Panc1 (cell line): ENCODE measurements around the gene COQ5. TPM values are rescaled to one million over a fixed set of nuclear protein-coding genes. Genes with fewer than 3 reads are reported as not detected.

Source experiments
- ATAC-seq: fragments of 200-7000 bp; cut with Tn5 transposase; 2 replicates; pipeline ENCODE4 v1.9.1; 2020; ENCODE audit warnings: mild to moderate bottlenecking, moderate library complexity
- Bru-seq: library from RNA; stranded (reverse); fragments of 400-500 nt; gene quantifications from one replicate; lab custom pipeline; 2021; lab: Mats Ljungman, UMichigan
- BruChase-seq, 2 experiments: library from RNA; stranded (reverse); fragments of 400-500 nt; gene quantifications; one replicate each; lab custom pipeline; 2021; lab: Mats Ljungman, UMichigan
- BruUV-seq: library from RNA; stranded (reverse); fragments of 400-500 nt; replicated peaks from 2 replicates; lab custom pipeline; 2021; lab: Mats Ljungman, UMichigan
- CTCF ChIA-PET: fragments of 300-600 bp; sonication (Branson Sonifier 250); formaldehyde crosslinking; loops from one replicate; lab custom pipeline; 2022; ENCODE audit warnings: antibody characterized with exemption; lab: Charles Lee
- POLR2A ChIA-PET: fragments of 300-600 bp; sonication (Branson Sonifier 250); formaldehyde crosslinking; loops from one replicate; lab custom pipeline; 2022; ENCODE audit warnings: antibody characterized with exemption; lab: Charles Lee
- DNase-seq: peaks from one replicate; pipeline ENCODE4 v3.0.0-alpha.2; 2010; ENCODE audit warnings: low read depth, low spot score
- H3K27ac ChIP-seq: 2 replicates; pipeline ENCODE4 v1.5.1; 2011; ENCODE audit warnings: mild to moderate bottlenecking, low read length, inconsistent platforms
- H3K27me3 ChIP-seq: fragments of 200-500 bp; sonication (Bioruptor generic); 2 replicates; pipeline ENCODE4 v1.6.0; 2014; ENCODE audit warnings: low read length, inconsistent platforms; ENCODE audit not compliant: control insufficient read depth, insufficient read depth
- H3K36me3 ChIP-seq: fragments of 200-500 bp; sonication (Bioruptor generic); 2 replicates; pipeline ENCODE4 v1.5.1; 2014; ENCODE audit warnings: inconsistent platforms, mild to moderate bottlenecking, low read length, moderate library complexity; ENCODE audit not compliant: control insufficient read depth, insufficient read depth
- H3K4me1 ChIP-seq: 2 replicates; pipeline ENCODE4 v1.5.1; 2011; ENCODE audit warnings: inconsistent platforms, mild to moderate bottlenecking, low read length, moderate library complexity; ENCODE audit not compliant: control insufficient read depth, insufficient read depth
- H3K4me3 ChIP-seq, 2 experiments: 2 replicates each; pipeline ENCODE4 v1.5.1; 2011 to 2012; ENCODE audit warnings: low read depth in 2 of 2, low read length in 2 of 2, mild to moderate bottlenecking in 2 of 2, inconsistent platforms in 1 of 2, moderate library complexity in 1 of 2
- H3K9me3 ChIP-seq: fragments of 200-500 bp; sonication (Bioruptor generic); 2 replicates; pipeline ENCODE4 v1.5.1; 2014; ENCODE audit warnings: low read depth, mild to moderate bottlenecking, inconsistent platforms, low read length, moderate library complexity; ENCODE audit not compliant: control insufficient read depth, insufficient read depth
- POLR2AphosphoS5 ChIP-seq: IDR thresholded peaks from 2 replicates; pipeline ENCODE4 v1.6.1; 2012; ENCODE audit warnings: mild to moderate bottlenecking, low read depth, low read length, moderate library complexity
- REST ChIP-seq, 2 experiments: IDR thresholded peaks; 2 replicates each; pipeline ENCODE4 v1.6.1; 2011 to 2012; ENCODE audit warnings: low read depth in 2 of 2, control low read depth in 1 of 2, low read length in 1 of 2, mild to moderate bottlenecking in 1 of 2, moderate library complexity in 1 of 2; ENCODE audit not compliant: insufficient read depth in 1 of 2
- SIN3A ChIP-seq: IDR thresholded peaks from 2 replicates; pipeline ENCODE4 v1.6.1; 2012; ENCODE audit warnings: low read depth, mild to moderate bottlenecking, low read length, moderate library complexity, borderline replicate concordance; ENCODE audit not compliant: insufficient read depth
- TCF7L2 ChIP-seq: IDR thresholded peaks from 2 replicates; pipeline ENCODE4 v1.6.1; 2011; ENCODE audit warnings: mild to moderate bottlenecking, low read depth, low read length, inconsistent platforms
- in situ Hi-C: cut with HindIII; loops from 2 replicates; pipeline ENCODE4 v1.10.0; 2016; ENCODE audit warnings: low sequenced_read_pairs, low pct_unique_long_range_greater_than_20kb
- intact Hi-C: fragments of 100-400 bp; cut with micrococcal nuclease; formaldehyde crosslinking; loops from one replicate; pipeline ENCODE4 v1.10.0; 2022; ENCODE audit not compliant: unreplicated experiment
- long read RNA-seq: library from polyadenylated mRNA; unstranded; transcript quantifications from one replicate; pipeline ENCODE4 v2.0.0, GENCODE V29; 2021; ENCODE audit not compliant: unreplicated experiment
- polyA plus RNA-seq: library from polyadenylated mRNA; unstranded; fragments of >200 nt; gene quantifications from one replicate; pipeline ENCODE4 v1.2.1, GENCODE V29; 2012; ENCODE audit warnings: missing spikeins; ENCODE audit not compliant: insufficient read length
- total RNA-seq: library from RNA; stranded (reverse); gene quantifications from one replicate; pipeline ENCODE4 v1.2.1, GENCODE V29; 2021; ENCODE audit not compliant: unreplicated experiment
- TF ChIP-seq, protein P1 (sequence below): fragments of 450-650 bp; IDR thresholded peaks from 2 replicates; pipeline ENCODE4 v1.5.1; 2017; ENCODE audit warnings: mild to moderate bottlenecking

The COQ5 gene, protein sequence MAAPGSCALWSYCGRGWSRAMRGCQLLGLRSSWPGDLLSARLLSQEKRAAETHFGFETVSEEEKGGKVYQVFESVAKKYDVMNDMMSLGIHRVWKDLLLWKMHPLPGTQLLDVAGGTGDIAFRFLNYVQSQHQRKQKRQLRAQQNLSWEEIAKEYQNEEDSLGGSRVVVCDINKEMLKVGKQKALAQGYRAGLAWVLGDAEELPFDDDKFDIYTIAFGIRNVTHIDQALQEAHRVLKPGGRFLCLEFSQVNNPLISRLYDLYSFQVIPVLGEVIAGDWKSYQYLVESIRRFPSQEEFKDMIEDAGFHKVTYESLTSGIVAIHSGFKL
- 42.9 TPM for total RNA-seq
- 38.8 TPM for polyA plus RNA-seq
- percentile 60 among the genes with signal in this experiment for Bru-seq, nascent RNA
- percentile 61 among the genes with signal in this experiment for BruChase-seq, experiment 1, labeled RNA remaining after a 2-hour chase
- percentile 73 among the genes with signal in this experiment for BruChase-seq, experiment 2, labeled RNA remaining after a 6-hour chase
- long read RNA-seq, transcript COQ5-201 (7 exons, 1,535 nt): major isoform, 63 of 78 reads
- long read RNA-seq, partial matches to known transcripts: 4 of 78 reads
- long read RNA-seq, other reads (novel, unspliced or antisense): 10 of 78 reads

DNA sequence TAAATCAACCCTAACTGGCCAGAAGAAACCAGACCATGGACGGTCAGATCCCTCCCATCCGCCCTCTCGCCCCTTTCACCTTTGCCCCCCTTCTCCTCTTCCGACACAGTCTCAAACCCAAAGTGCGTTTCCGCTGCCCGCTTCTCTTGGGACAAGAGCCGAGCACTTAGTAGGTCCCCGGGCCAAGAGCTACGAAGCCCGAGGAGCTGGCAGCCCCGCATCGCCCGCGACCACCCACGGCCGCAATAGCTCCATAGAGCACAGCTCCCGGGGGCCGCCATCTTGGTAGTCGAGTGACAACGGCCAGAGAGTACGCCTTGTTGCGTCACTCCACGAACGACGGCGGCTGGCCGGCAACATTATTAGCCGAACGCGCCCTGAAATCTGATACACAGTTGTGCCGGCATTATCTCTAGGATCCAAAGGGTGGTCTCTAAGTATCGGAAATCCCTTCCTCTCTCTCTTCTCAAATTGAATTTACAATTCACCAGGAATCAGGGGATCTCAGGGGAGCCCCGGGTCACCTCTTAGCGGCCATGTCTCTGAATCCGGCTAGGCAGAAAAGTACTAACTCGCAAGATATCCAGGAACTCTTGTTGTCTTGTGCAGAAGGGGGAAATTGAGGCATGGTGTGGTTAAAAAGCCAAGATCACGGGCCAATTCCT lies at the start of gene COQ5:
Gene COQ5, minus strand, starts transcription at position 298 of the 665 bp plus-strand sequence. Its CDS starts 17 bp downstream, at position 281.
- POLR2A ChIA-PET: interaction anchor here (0.6 to 1.2 kb wide), 4 partner anchors 34 to 362 kb away, joined by 4 to 19 read pairs (median 6); no protein-coding TSS in a partner anchor
- DNase-seq: no peak
- intact Hi-C loops (no loop called here), in situ Hi-C loops (no loop called here)
- no peaks in the 10 kb centered on the region for H3K27me3 ChIP-seq
- H3K36me3 ChIP-seq: no peaks in the 10 kb centered on the region
- TF ChIP-seq POLR2AphosphoS5: peak; percentile 90
- TF ChIP-seq, protein P1, sequence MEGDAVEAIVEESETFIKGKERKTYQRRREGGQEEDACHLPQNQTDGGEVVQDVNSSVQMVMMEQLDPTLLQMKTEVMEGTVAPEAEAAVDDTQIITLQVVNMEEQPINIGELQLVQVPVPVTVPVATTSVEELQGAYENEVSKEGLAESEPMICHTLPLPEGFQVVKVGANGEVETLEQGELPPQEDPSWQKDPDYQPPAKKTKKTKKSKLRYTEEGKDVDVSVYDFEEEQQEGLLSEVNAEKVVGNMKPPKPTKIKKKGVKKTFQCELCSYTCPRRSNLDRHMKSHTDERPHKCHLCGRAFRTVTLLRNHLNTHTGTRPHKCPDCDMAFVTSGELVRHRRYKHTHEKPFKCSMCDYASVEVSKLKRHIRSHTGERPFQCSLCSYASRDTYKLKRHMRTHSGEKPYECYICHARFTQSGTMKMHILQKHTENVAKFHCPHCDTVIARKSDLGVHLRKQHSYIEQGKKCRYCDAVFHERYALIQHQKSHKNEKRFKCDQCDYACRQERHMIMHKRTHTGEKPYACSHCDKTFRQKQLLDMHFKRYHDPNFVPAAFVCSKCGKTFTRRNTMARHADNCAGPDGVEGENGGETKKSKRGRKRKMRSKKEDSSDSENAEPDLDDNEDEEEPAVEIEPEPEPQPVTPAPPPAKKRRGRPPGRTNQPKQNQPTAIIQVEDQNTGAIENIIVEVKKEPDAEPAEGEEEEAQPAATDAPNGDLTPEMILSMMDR: no peak
- no peak for TF ChIP-seq TCF7L2
- no peak for TF ChIP-seq REST (IDR thresholded peaks at IDR 0.05; ENCODE audit: insufficient read depth in 1 of 2, low read depth in 2 of 2, low read length in 1 of 2)
- peak; percentile 87; the same call in 1 of the 2 replicates for TF ChIP-seq SIN3A
- H3K27ac ChIP-seq: peak within 1 kb of the TSS; percentile 96
- no peaks in the 10 kb centered on the region for H3K9me3 ChIP-seq
- H3K4me1 ChIP-seq: peaks cover 8% of the 10 kb centered on the region
- CTCF ChIA-PET: no interaction called here
- BruUV-seq: no TSS peak
- ATAC-seq: peak; percentile 91
- peak within 1 kb of the TSS; percentile 63 to 77 for H3K4me3 ChIP-seq

GRCh38 chr12:120574106-120574505 lies 45.1 kb upstream of the COQ5 start:
- H3K9me3 ChIP-seq: no peaks in the 10 kb centered on the region
- ChIA-PET CTCF (no interaction called here), POLR2A (no interaction called here)
- H3K27me3 ChIP-seq: no peaks in the 10 kb centered on the region
- DNase-seq (no peak), ATAC-seq (no peak)
- peaks cover 35% of the 10 kb centered on the region for H3K36me3 ChIP-seq
- H3K27ac ChIP-seq: no peak overlapping the region
- H3K4me1 ChIP-seq: no peaks in the 10 kb centered on the region
- BruUV-seq: no TSS peak
- no peak overlapping the region for H3K4me3 ChIP-seq
- intact Hi-C loops (no loop called here), in situ Hi-C loops (no loop called here)
- TF ChIP-seq SIN3A (no peak), POLR2AphosphoS5 (no peak), REST (IDR thresholded peaks at IDR 0.05; ENCODE audit: insufficient read depth in 1 of 2, low read depth in 2 of 2, low read length in 1 of 2) (no peak)
